HepG2 (cell line): ENCODE data around the gene GPR17. TPM values are rescaled to one million over a fixed set of nuclear protein-coding genes. Genes with fewer than 3 reads are reported as not detected.
A peak's percentile ranks its signal among the peaks of the same experiment; 100 is the strongest.

ENCODE experiments used
- HOXA5 ChIP-seq: sonication (generic); formaldehyde crosslinking; IDR thresholded peaks from 2 replicates; pipeline ENCODE4 v1.4.0; 2020; ENCODE audit warnings: missing genetic modification reagents
- KLF15 ChIP-seq: sonication (generic); formaldehyde crosslinking; IDR thresholded peaks from 2 replicates; pipeline ENCODE4 v1.8.1; 2023; ENCODE audit warnings: borderline replicate concordance, mild to moderate bottlenecking, inconsistent platforms, missing genetic modification reagents, mixed read lengths
- MAZ ChIP-seq, 2 experiments: sonication (generic) in 1 of 2; formaldehyde crosslinking in 1 of 2; IDR thresholded peaks; 2 replicates each; pipeline versions ENCODE4 v1.5.0 to v1.6.1; 2012 to 2020; ENCODE audit warnings: low read depth in 2 of 2, mild to moderate bottlenecking in 2 of 2, borderline replicate concordance in 1 of 2, improper control_type of control experiment in 1 of 2, low read length in 1 of 2, missing genetic modification reagents in 1 of 2, moderate library complexity in 1 of 2
- MBNL3 ChIP-seq: fragments of 250-450 bp; sonication (Bioruptor Pico); conservative IDR thresholded peaks from 2 replicates; pipeline ENCODE4 v1.8.0; 2022; ENCODE audit warnings: mild to moderate bottlenecking, inconsistent platforms
- PREB ChIP-seq: sonication (generic); formaldehyde crosslinking; IDR thresholded peaks from 2 replicates; pipeline ENCODE4 v1.4.0; 2020; ENCODE audit warnings: missing genetic modification reagents
- REXO4 ChIP-seq: sonication (generic); formaldehyde crosslinking; IDR thresholded peaks from 2 replicates; pipeline ENCODE4 v1.8.0; 2022; ENCODE audit warnings: missing genetic modification reagents, mild to moderate bottlenecking, borderline replicate concordance
- SNAPC5 ChIP-seq: sonication (generic); formaldehyde crosslinking; IDR thresholded peaks from 2 replicates; pipeline ENCODE4 v1.8.1; 2023; ENCODE audit warnings: mild to moderate bottlenecking, missing genetic modification reagents, borderline replicate concordance
- SPEN ChIP-seq: sonication (generic); formaldehyde crosslinking; IDR thresholded peaks from 2 replicates; pipeline ENCODE4 v1.5.1; 2020; ENCODE audit warnings: low read depth, mild to moderate bottlenecking, missing genetic modification reagents
- ZBTB34 ChIP-seq: sonication (generic); formaldehyde crosslinking; IDR thresholded peaks from 2 replicates; pipeline ENCODE4 v1.8.0; 2022; ENCODE audit warnings: mild to moderate bottlenecking, missing genetic modification reagents
- ZNF10 ChIP-seq: sonication (generic); formaldehyde crosslinking; IDR thresholded peaks from 2 replicates; pipeline ENCODE4 v1.4.0; 2020; ENCODE audit warnings: mild to moderate bottlenecking, low read depth, missing genetic modification reagents, borderline replicate concordance
- ZNF337 ChIP-seq: sonication (generic); formaldehyde crosslinking; IDR thresholded peaks from 2 replicates; pipeline ENCODE4 v1.5.1; 2020; ENCODE audit warnings: missing genetic modification reagents, low read depth, mild to moderate bottlenecking, borderline replicate concordance
- ZNF800 ChIP-seq: sonication (generic); formaldehyde crosslinking; IDR thresholded peaks from 2 replicates; pipeline ENCODE4 v1.4.0; 2020; ENCODE audit warnings: missing genetic modification reagents
- ZNF839 ChIP-seq: sonication (generic); formaldehyde crosslinking; IDR thresholded peaks from 2 replicates; pipeline ENCODE4 v1.4.0; 2020; ENCODE audit warnings: missing genetic modification reagents, mild to moderate bottlenecking, borderline replicate concordance
- ZNF883 ChIP-seq: sonication (generic); formaldehyde crosslinking; IDR thresholded peaks from 2 replicates; pipeline ENCODE4 v1.5.1; 2020; ENCODE audit warnings: mild to moderate bottlenecking, missing genetic modification reagents; ENCODE audit errors: not compliant biosample characterization
- ZSCAN12 ChIP-seq: sonication (generic); formaldehyde crosslinking; IDR thresholded peaks from 2 replicates; pipeline ENCODE4 v1.9.0; 2021; ENCODE audit warnings: mild to moderate bottlenecking, missing genetic modification reagents
- ZSCAN21 ChIP-seq: sonication (generic); formaldehyde crosslinking; IDR thresholded peaks from 2 replicates; pipeline ENCODE4 v1.8.0; 2022; ENCODE audit warnings: mild to moderate bottlenecking, missing genetic modification reagents, moderate library complexity, borderline replicate concordance
- polyA plus RNA-seq, 8 experiments: library from polyadenylated mRNA; depleted of rRNA in 3 of 8; stranded (reverse) in 7 of 8; unstranded in 1 of 8; fragments of >200 nt; fragmentation: Illumina TruSeq in 4 of 8; extraction: Trizol in 4 of 8; gene quantifications; 2 replicates each; pipeline versions ENCODE4 v1.2.1 to v1.2.3, GENCODE V29; 2011 to 2016; ENCODE audit warnings: low read depth in 4 of 8, missing spikeins in 1 of 8, mixed read lengths in 1 of 8; ENCODE audit not compliant: insufficient read depth in 1 of 8
- total RNA-seq, 5 experiments: library from RNA; depleted of rRNA; stranded (reverse); fragments of >200 nt; fragmentation: Illumina TruSeq; extraction: Trizol; gene quantifications; 2 replicates each; pipeline ENCODE4 v1.2.3, GENCODE V29; 2016; ENCODE audit warnings: low read depth in 1 of 5
- TF ChIP-seq, protein P1 (sequence below): sonication (generic); formaldehyde crosslinking; IDR thresholded peaks from 2 replicates; pipeline ENCODE4 v1.4.0; 2020; ENCODE audit warnings: missing genetic modification reagents, mild to moderate bottlenecking, borderline replicate concordance

The GPR17 gene
- total and polyA plus RNA-seq, 2 of the 13 experiments (the other 11 are each of a cell fraction or from before 2014, with no cell fraction given): not detected

- no peak for TF ChIP-seq ZNF800 (CRISPR knock-in tag)
- TF ChIP-seq ZBTB34 (CRISPR knock-in tag): no peak
- TF ChIP-seq SNAPC5: no peak
- TF ChIP-seq REXO4: no peak
- TF ChIP-seq ZNF10 (CRISPR knock-in tag): no peak
- no peak for TF ChIP-seq ZSCAN12 (CRISPR knock-in tag)
- no peak for TF ChIP-seq KLF15
- TF ChIP-seq HOXA5 (CRISPR knock-in tag): no peak
- peak; percentile 81 for TF ChIP-seq SPEN (CRISPR knock-in tag)
- TF ChIP-seq MBNL3 (CRISPR knock-in tag): no peak
- no peak for TF ChIP-seq PREB (CRISPR knock-in tag)
- TF ChIP-seq, protein P1, sequence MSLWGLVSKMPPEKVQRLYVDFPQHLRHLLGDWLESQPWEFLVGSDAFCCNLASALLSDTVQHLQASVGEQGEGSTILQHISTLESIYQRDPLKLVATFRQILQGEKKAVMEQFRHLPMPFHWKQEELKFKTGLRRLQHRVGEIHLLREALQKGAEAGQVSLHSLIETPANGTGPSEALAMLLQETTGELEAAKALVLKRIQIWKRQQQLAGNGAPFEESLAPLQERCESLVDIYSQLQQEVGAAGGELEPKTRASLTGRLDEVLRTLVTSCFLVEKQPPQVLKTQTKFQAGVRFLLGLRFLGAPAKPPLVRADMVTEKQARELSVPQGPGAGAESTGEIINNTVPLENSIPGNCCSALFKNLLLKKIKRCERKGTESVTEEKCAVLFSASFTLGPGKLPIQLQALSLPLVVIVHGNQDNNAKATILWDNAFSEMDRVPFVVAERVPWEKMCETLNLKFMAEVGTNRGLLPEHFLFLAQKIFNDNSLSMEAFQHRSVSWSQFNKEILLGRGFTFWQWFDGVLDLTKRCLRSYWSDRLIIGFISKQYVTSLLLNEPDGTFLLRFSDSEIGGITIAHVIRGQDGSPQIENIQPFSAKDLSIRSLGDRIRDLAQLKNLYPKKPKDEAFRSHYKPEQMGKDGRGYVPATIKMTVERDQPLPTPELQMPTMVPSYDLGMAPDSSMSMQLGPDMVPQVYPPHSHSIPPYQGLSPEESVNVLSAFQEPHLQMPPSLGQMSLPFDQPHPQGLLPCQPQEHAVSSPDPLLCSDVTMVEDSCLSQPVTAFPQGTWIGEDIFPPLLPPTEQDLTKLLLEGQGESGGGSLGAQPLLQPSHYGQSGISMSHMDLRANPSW (CRISPR knock-in tag): no peak
- no peak for TF ChIP-seq ZSCAN21
- TF ChIP-seq ZNF337: no peak
- peak; percentile 34; the same call in 1 of the 2 replicates for TF ChIP-seq MAZ (IDR thresholded peaks at IDR 0.05; ENCODE audit: borderline replicate concordance, low read depth, low read length)
- peak; percentile 72; the same call in 1 of the 2 replicates for TF ChIP-seq MAZ (CRISPR knock-in tag; IDR thresholded peaks at IDR 0.05; ENCODE audit: low read depth)
- no peak for TF ChIP-seq ZNF839 (CRISPR knock-in tag)
- TF ChIP-seq ZNF883 (CRISPR knock-in tag): no peak
Measured at GRCh38 chr2:127640082-127641072, 5.6 kb upstream of the GPR17 start (continued).
